Cardiac muscle cell (in vitro differentiated cells and primary cell): ENCODE results near the gene GSTP1. TPM values are rescaled to one million over a fixed set of nuclear protein-coding genes. Genes with fewer than 3 reads are reported as not detected.

Experiments
- DNase-seq, 2 donors: peaks; one replicate each; pipeline versions ENCODE4 v3.0.0 to v3.0.0-alpha.2; 2010 to 2017; ENCODE audit warnings: low read depth in 1 of 2, low spot score in 1 of 2
- H3K27ac ChIP-seq: fragments of 200-600 bp; sonication (generic); 2 replicates; pipeline ENCODE4 v1.5.1; 2016
- H3K27me3 ChIP-seq: fragments of 200-600 bp; sonication (generic); 2 replicates; pipeline ENCODE4 v1.6.0; 2016; ENCODE audit warnings: control low read depth
- H3K36me3 ChIP-seq: fragments of 200-600 bp; sonication (generic); 2 replicates; pipeline ENCODE4 v1.5.1; 2016; ENCODE audit warnings: control low read depth
- H3K4me1 ChIP-seq: fragments of 200-600 bp; sonication (generic); 2 replicates; pipeline ENCODE4 v1.8.1; 2017; ENCODE audit warnings: low read depth, mild to moderate bottlenecking, mixed run types
- H3K4me3 ChIP-seq: fragments of 200-600 bp; sonication (generic); 2 replicates; pipeline ENCODE4 v1.5.1; 2016; ENCODE audit warnings: mild to moderate bottlenecking
- H3K9me3 ChIP-seq: fragments of 200-600 bp; sonication (generic); 2 replicates; pipeline ENCODE4 v1.5.1; 2017; ENCODE audit warnings: low read depth, mild to moderate bottlenecking, control low read depth
- polyA plus RNA-seq: library from polyadenylated mRNA; unstranded; fragments of >200 nt; fragmentation: Nextera tagmentation; extraction: Ambion mirVana; gene quantifications from 2 replicates; pipeline ENCODE4 v1.2.1, GENCODE V29; 2016
- total RNA-seq: library from RNA; depleted of rRNA; stranded (reverse); fragments of >200 nt; gene quantifications from 2 replicates; pipeline ENCODE4 v1.2.3, GENCODE V29; 2016
- TF ChIP-seq, protein P1 (sequence below): IDR thresholded peaks from 2 replicates; pipeline ENCODE4 v1.5.1; 2012; ENCODE audit warnings: low read depth, mild to moderate bottlenecking, low read length

Gene GSTP1
- total and polyA plus RNA-seq, 2 experiments from 2014 or later: 957 to 1,052 TPM

GRCh38 chr11:67631853-67632174 is 48.2 kb downstream of the GSTP1 start:
- TF ChIP-seq, protein P1, sequence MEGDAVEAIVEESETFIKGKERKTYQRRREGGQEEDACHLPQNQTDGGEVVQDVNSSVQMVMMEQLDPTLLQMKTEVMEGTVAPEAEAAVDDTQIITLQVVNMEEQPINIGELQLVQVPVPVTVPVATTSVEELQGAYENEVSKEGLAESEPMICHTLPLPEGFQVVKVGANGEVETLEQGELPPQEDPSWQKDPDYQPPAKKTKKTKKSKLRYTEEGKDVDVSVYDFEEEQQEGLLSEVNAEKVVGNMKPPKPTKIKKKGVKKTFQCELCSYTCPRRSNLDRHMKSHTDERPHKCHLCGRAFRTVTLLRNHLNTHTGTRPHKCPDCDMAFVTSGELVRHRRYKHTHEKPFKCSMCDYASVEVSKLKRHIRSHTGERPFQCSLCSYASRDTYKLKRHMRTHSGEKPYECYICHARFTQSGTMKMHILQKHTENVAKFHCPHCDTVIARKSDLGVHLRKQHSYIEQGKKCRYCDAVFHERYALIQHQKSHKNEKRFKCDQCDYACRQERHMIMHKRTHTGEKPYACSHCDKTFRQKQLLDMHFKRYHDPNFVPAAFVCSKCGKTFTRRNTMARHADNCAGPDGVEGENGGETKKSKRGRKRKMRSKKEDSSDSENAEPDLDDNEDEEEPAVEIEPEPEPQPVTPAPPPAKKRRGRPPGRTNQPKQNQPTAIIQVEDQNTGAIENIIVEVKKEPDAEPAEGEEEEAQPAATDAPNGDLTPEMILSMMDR: no peak
- DNase-seq: no peak
- Histone ChIP-seq H3K27me3 (no peaks in the 10 kb centered on the region), H3K4me1 (peaks cover 14% of the 10 kb centered on the region), H3K9me3 (no peaks in the 10 kb centered on the region), H3K36me3 (peaks cover 6% of the 10 kb centered on the region), H3K4me3 (no peak overlapping the region), H3K27ac (no peak overlapping the region)

DNA sequence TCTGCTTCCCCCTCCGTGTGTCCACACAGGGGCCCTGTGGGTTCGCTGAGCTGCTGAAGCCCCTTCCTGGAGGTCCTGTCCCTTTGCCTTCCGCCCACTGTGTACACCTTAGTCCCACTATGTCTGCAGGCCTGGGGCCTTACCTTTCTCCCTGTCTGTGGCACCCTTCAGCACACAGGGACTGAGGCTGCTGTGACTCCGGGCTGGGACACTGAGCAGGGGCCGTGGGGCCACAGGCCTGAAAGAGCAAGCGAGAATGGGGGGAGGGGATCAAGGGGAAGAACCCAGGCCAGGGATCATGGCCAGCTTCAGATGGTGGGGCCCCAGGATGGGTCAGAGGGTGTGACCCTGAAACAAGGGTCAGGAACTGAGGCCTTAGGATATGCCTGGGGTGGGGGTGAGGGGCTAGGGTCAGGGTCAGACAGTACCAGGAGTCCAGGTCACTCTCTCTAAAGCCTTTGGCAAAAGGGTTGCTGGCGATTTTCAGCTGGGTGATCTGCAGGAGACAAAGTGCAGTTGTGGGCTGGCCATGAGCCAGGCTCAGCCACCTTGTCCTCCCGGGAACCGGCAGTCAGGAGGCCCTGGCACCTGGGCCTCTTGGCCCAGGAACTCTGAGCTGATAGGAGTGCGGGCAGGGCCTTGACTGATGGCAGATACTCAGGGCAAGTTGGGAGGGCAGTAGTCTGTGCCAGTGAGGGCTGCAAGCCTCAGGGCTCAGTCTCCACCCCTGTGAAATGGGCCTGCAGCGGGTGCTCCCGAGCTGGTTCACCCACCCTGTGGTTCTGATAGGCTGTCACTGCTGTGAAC is 48.8 kb downstream of the GSTP1 start:
- Histone ChIP-seq H3K36me3 (peaks cover 3% of the 10 kb centered on the region), H3K4me1 (peaks cover 14% of the 10 kb centered on the region), H3K9me3 (no peaks in the 10 kb centered on the region), H3K4me3 (no peak overlapping the region), H3K27me3 (no peaks in the 10 kb centered on the region), H3K27ac (no peak overlapping the region)
- TF ChIP-seq, protein P1: no peak
- DNase-seq: no peak

DNA sequence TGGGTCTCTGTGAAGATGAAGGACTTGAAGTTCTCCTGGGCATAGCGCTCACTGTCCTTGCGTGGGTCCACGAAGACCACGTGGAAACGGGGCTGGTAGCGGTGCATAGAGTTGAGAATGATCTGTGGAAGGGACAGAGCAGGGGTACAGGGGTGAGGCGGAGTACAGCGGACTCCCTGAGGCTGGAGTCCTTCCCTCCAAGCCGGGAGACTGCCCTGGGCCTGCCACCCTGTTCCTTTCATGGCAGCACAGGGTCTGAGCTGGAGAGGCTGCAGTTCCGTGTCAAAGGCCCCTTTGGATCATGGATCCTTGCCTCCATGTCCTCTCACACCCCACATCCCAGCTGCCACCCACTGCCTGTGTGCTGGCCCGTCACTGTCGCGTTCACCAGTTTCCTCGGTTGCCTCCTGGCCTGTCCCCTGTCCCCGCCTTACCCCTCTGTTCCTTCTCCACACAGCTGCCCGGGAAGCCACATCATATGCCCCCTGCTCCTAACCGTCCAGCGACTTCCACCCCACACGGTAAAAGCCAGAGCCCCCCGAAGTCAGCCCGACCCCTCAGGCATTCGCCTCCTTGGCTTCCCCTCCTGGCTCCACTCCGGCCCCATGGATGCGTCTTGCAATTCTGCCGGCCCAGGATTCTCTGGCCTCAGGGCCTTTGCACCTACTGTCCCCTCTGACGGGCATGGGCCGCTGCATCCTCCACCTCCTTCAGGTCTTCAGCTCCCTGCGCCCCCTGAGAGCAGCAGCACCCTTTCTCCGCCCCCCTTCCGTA is 49.6 kb downstream of the GSTP1 start:
- H3K4me3 ChIP-seq: no peak overlapping the region
- TF ChIP-seq, protein P1: no peak
- DNase-seq: no peak
- no peaks in the 10 kb centered on the region for H3K27me3 ChIP-seq
- H3K27ac ChIP-seq: no peak overlapping the region
- no peaks in the 10 kb centered on the region for H3K36me3 ChIP-seq
- peaks cover 7% of the 10 kb centered on the region for H3K4me1 ChIP-seq
- H3K9me3 ChIP-seq: no peaks in the 10 kb centered on the region

GRCh38 chr11:67633758-67634365 is 50.2 kb downstream of the GSTP1 start:
- H3K36me3 ChIP-seq: no peaks in the 10 kb centered on the region
- no peak for DNase-seq

More at GRCh38 chr11:67633758-67634365, 50.2 kb downstream of the GSTP1 start:
- H3K9me3 ChIP-seq: no peaks in the 10 kb centered on the region
- TF ChIP-seq, protein P1: no peak
- no peaks in the 10 kb centered on the region for H3K27me3 ChIP-seq
- H3K4me1 ChIP-seq: peaks cover 4% of the 10 kb centered on the region
- no peak overlapping the region for H3K27ac ChIP-seq
- H3K4me3 ChIP-seq: no peak overlapping the region
